HG03280 (cell line): ENCODE results near the gene CDH4.

Source experiments
- ATAC-seq: cut with Tn5 transposase; IDR thresholded peaks from one replicate; pipeline ENCODE4 v1.9.1; 2021; ENCODE audit warnings: mild to moderate bottlenecking, moderate library complexity; ENCODE audit not compliant: unreplicated experiment

CDH4 gene

GRCh38 chr20:61482901-61483300, 230.8 kb downstream of the CDH4 start:
- ATAC-seq: no peak

- no peak for ATAC-seq
Measured at GRCh38 chr20:61483336-61484067, 231.4 kb downstream of the CDH4 start.

- ATAC-seq: no peak
Measured at GRCh38 chr20:61486198-61486597, 234.1 kb downstream of the CDH4 start.

GRCh38 chr20:61487346-61487996, 235.4 kb downstream of the CDH4 start:
- no peak for ATAC-seq

GRCh38 chr20:61487997-61488371, 235.9 kb downstream of the CDH4 start:
- no peak for ATAC-seq

GRCh38 chr20:61490721-61491120, 238.7 kb downstream of the CDH4 start:
- ATAC-seq: no peak

GRCh38 chr20:61492065-61492464, 240.0 kb downstream of the CDH4 start:
- ATAC-seq: no peak

- ATAC-seq: no peak
Measured at GRCh38 chr20:61493798-61494305, 241.8 kb downstream of the CDH4 start.

- ATAC-seq: no peak
Measured at GRCh38 chr20:61494763-61495575, 242.9 kb downstream of the CDH4 start.

GRCh38 chr20:61497029-61497627, 245.1 kb downstream of the CDH4 start:
- ATAC-seq: no peak

- ATAC-seq: no peak
Measured at GRCh38 chr20:61499859-61500554, 247.9 kb downstream of the CDH4 start.

- no peak for ATAC-seq
Measured at GRCh38 chr20:61500791-61501321, 248.8 kb downstream of the CDH4 start.

GRCh38 chr20:61502433-61502832, 250.4 kb downstream of the CDH4 start:
- no peak for ATAC-seq

GRCh38 chr20:61503106-61503505, 251.0 kb downstream of the CDH4 start:
- ATAC-seq: no peak

GRCh38 chr20:61505508-61505907, 253.4 kb downstream of the CDH4 start:
- no peak for ATAC-seq

GRCh38 chr20:61507778-61508177, 255.7 kb downstream of the CDH4 start:
- ATAC-seq: no peak

GRCh38 chr20:61508301-61509096, 256.4 kb downstream of the CDH4 start:
- ATAC-seq: no peak

- ATAC-seq: no peak
Measured at GRCh38 chr20:61510778-61511330, 258.8 kb downstream of the CDH4 start.

- ATAC-seq: no peak
Measured at GRCh38 chr20:61512475-61512874, 260.4 kb downstream of the CDH4 start.
